GM12892 (cell line): ENCODE measurements around the gene DHRS3.

Source experiments
- POLR2A ChIP-seq: IDR thresholded peaks from 2 replicates; pipeline ENCODE4 v1.6.1; 2011; ENCODE audit warnings: low read depth, low read length, control low read depth
- POLR2AphosphoS5 ChIP-seq: IDR thresholded peaks from 2 replicates; pipeline ENCODE4 v1.6.1; 2011; ENCODE audit warnings: low read depth, low read length, control low read depth

DNA sequence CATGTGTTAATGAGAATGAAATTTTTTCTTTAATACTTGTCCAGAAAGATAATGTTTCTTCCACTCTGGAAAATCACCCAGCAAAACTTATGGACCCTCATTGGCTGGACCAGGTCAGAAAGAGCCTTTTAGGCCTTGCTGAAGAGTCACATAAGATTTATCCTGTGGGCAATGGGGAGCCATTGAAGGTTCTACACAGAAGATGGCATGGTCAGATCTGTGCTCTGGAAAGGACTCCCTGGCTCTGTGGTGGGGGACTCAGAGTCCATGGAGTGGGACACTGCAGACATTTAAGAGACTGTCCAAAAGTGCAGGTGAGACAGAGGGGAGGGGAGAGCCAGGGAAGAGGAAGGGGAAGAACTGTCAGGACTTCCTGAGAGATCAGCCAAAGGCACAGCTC lies 66.4 kb downstream of the DHRS3 start:
- no peak for TF ChIP-seq POLR2AphosphoS5
- TF ChIP-seq POLR2A, result no peak
